Endothelial cell (in vitro differentiated cells): ENCODE results near the gene TEX101. TPM values are rescaled to one million over a fixed set of nuclear protein-coding genes. Genes with fewer than 3 reads are reported as not detected.

Experiments used
- DNase-seq: peaks from one replicate; pipeline ENCODE4 v3.0.0; 2021; ENCODE audit warnings: low spot score
- H3K27ac Mint-ChIP-seq: one replicate; pipeline ENCODE4 v1.8.0; 2021; ENCODE audit warnings: mixed read lengths, inconsistent platforms; ENCODE audit not compliant: unreplicated experiment
- H3K27me3 Mint-ChIP-seq: one replicate; pipeline ENCODE4 v1.8.0; 2021; ENCODE audit warnings: mild to moderate bottlenecking, moderate library complexity, mixed read lengths, inconsistent platforms; ENCODE audit not compliant: unreplicated experiment
- H3K36me3 Mint-ChIP-seq: one replicate; pipeline ENCODE4 v1.8.0; 2021; ENCODE audit warnings: mild to moderate bottlenecking, low read depth, mixed read lengths, inconsistent platforms; ENCODE audit not compliant: unreplicated experiment
- H3K4me1 Mint-ChIP-seq: one replicate; pipeline ENCODE4 v1.8.0; 2021; ENCODE audit warnings: mild to moderate bottlenecking, mixed read lengths, inconsistent platforms; ENCODE audit not compliant: unreplicated experiment
- H3K4me3 Mint-ChIP-seq: one replicate; pipeline ENCODE4 v1.8.0; 2021; ENCODE audit warnings: mild to moderate bottlenecking, mixed read lengths, inconsistent platforms; ENCODE audit not compliant: unreplicated experiment
- H3K9me3 Mint-ChIP-seq: one replicate; pipeline ENCODE4 v1.8.0; 2021; ENCODE audit warnings: mixed read lengths, inconsistent platforms; ENCODE audit not compliant: unreplicated experiment
- total RNA-seq: library from RNA; stranded (reverse); fragmentation: NEBNext Ultra II Directional; extraction: Animal tissue kit (Norgen Biotek cat#: 25700); gene quantifications from one replicate; pipeline ENCODE4 v1.2.1, GENCODE V29; 2021; ENCODE audit not compliant: unreplicated experiment
- TF ChIP-seq, protein P1 (sequence below): fragments of 200-600 bp; sonication (generic); IDR thresholded peaks from one replicate; pipeline ENCODE4 v1.5.0; 2021; ENCODE audit warnings: antibody characterized with exemption; ENCODE audit not compliant: unreplicated experiment

TEX101 gene
- total RNA-seq, 1 donor from 2014 or later, result not detected

DNA sequence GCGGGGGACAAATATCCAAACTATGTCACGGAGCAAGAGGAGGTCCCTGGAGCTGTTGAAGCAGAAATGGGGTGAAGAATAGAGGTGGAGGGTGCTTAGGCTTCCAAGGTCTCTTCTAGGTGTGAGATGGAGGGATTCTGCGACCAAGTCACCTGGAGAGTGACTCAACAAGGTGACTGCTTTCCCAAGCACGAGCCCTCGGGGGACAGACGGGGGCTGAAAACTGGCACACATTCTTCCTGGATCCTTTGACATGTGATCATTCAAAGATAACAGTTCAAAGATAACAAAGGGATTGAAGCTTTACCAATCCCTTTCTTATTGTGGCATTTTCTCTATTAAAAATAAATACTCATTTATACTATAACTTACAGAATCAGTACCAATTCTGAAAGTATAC is 2.2 kb upstream of the TEX101 start:
- Mint-ChIP-seq H3K4me3 (no peak overlapping the region), H3K36me3 (peaks cover 8% of the 10 kb centered on the region), H3K4me1 (no peaks in the 10 kb centered on the region), H3K9me3 (peaks cover 10% of the 10 kb centered on the region), H3K27ac (no peak overlapping the region), H3K27me3 (peaks cover 9% of the 10 kb centered on the region)
- TF ChIP-seq, protein P1, sequence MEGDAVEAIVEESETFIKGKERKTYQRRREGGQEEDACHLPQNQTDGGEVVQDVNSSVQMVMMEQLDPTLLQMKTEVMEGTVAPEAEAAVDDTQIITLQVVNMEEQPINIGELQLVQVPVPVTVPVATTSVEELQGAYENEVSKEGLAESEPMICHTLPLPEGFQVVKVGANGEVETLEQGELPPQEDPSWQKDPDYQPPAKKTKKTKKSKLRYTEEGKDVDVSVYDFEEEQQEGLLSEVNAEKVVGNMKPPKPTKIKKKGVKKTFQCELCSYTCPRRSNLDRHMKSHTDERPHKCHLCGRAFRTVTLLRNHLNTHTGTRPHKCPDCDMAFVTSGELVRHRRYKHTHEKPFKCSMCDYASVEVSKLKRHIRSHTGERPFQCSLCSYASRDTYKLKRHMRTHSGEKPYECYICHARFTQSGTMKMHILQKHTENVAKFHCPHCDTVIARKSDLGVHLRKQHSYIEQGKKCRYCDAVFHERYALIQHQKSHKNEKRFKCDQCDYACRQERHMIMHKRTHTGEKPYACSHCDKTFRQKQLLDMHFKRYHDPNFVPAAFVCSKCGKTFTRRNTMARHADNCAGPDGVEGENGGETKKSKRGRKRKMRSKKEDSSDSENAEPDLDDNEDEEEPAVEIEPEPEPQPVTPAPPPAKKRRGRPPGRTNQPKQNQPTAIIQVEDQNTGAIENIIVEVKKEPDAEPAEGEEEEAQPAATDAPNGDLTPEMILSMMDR, result no peak
- DNase-seq, result no peak

DNA sequence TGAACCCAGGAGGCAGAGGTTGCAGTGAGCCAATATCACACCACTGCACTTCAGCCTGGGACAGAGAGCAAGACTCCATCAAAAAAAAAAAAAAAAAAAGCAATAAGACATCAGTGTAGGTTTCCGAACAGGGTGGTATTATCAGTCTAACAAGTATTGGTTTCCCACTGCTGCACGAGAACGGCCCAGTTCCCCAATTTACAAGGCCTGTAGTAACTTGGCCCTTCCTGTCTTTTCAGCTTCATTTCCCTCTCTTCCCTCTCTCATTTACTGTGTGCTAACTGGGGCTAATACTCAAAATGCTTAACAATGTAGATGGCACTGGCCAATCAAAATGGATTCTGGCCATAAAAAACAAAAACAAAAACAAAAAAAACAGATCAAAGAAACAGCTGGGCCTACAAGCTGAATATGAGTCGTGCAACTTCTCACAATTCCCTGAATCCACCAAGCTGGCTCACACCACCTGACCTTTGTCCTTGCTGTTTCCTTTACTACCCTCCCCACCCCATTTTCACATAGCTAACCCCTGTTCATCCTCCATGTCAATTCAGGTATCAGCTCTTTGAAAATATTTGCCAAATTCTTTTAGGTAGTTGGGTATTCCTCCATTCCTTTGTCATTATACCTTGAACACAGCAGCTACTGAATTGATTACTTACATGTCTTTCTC is 2.4 kb downstream of the TEX101 start:
- Mint-ChIP-seq H3K4me3 (no peak overlapping the region), H3K9me3 (peaks cover 8% of the 10 kb centered on the region), H3K36me3 (peaks cover 7% of the 10 kb centered on the region), H3K27me3 (peaks cover 6% of the 10 kb centered on the region), H3K27ac (no peak overlapping the region), H3K4me1 (no peaks in the 10 kb centered on the region)
- TF ChIP-seq, protein P1, result no peak
- DNase-seq, result no peak

DNA sequence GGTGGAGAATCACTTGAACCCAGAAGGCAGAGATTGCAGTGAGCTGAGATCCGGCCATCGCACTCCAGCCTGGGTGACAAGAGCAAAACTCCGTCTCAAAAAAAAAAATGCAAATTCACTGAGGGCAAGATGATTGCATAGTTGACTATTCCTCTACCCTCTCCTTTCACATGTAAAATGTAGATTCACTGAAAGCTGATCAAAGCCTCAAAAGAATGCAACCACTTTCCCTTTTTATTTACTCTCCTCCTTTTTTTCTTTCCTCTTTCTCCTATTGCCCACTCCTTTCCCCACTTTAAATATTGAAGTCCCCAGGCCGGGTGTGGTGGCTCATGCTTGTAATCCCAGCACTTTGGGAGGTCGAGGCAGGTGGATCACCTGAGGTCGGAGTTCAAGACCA is 6.3 kb downstream of the TEX101 start:
- Mint-ChIP-seq H3K4me1 (peaks cover 4% of the 10 kb centered on the region), H3K27me3 (peaks cover 5% of the 10 kb centered on the region), H3K4me3 (no peak overlapping the region), H3K36me3 (no peaks in the 10 kb centered on the region), H3K27ac (no peak overlapping the region), H3K9me3 (no peaks in the 10 kb centered on the region)
- no peak for DNase-seq
- TF ChIP-seq, protein P1, result no peak

- peaks cover 4% of the 10 kb centered on the region for H3K4me1 Mint-ChIP-seq
Observed at GRCh38 chr19:43422000-43422688, 7.5 kb downstream of the TEX101 start.

More at GRCh38 chr19:43422000-43422688, 7.5 kb downstream of the TEX101 start:
- Mint-ChIP-seq H3K27ac (no peak overlapping the region), H3K27me3 (peaks cover 7% of the 10 kb centered on the region), H3K9me3 (no peaks in the 10 kb centered on the region), H3K36me3 (no peaks in the 10 kb centered on the region), H3K4me3 (no peak overlapping the region)
- TF ChIP-seq, protein P1, result no peak
- DNase-seq, result no peak
